ENCODE measurements around the gene KAT5.
"Not testable (repeated sequence)": the region's sequence is repeated elsewhere in the genome, so short reads cannot be mapped to it uniquely, and the experiment has no call there.

Gene KAT5

DNA sequence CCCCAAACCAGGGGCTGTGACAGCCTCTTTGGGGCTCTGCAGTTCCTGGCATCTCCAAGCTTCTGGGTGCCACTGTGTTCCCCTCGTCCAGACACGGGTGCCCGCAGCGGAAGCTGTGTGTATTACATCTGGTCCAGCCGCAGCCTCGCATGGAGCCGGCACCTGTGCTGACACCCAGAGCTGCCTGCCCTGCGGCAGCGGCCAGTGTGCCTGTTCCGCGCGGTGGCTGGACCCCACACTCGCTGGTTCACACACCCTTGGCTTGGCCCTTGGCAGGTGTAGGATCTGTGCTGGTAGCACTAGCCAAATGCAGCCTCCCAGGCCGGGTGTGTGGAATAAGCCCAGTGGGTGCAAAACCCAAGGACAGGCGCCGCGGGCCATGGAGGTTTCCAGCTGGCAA, 33.0 kb downstream of the KAT5 start:
- no peak for DNase-seq

DNA sequence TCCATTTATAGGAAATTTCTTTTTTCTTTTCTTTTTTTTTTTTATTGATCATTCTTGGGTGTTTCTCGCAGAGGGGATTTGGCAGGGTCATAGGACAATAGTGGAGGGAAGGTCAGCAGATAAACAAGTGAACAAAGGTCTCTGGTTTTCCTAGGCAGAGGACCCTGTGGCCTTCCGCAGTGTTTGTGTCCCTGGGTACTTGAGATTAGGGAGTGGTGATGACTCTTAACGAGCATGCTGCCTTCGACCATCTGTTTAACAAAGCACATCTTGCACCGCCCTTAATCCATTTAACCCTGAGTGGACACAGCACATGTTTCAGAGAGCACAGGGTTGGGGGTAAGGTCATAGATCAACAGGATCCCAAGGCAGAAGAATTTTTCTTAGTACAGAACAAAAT, 50.1 kb downstream of the KAT5 start:
- not testable (repeated sequence) for DNase-seq

DNA sequence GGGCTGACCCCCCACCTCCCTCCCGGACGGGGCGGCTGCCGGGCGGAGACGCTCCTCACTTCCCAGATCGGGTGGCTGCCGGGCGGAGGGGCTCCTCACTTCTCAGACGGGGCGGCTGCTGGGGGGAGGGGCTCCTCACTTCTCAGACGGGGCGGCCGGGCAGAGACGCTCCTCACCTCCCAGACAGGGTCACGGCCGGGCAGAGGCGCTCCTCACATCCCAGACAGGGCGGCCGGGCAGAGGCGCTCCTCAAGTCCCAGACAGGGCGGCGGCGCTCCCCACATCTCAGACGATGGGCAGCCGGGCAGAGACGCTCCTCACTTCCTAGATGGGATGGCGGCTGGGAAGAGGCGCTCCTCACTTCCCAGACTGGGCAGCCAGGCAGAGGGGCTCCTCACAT, 50.8 kb downstream of the KAT5 start:
- not testable (repeated sequence) for DNase-seq

DNA sequence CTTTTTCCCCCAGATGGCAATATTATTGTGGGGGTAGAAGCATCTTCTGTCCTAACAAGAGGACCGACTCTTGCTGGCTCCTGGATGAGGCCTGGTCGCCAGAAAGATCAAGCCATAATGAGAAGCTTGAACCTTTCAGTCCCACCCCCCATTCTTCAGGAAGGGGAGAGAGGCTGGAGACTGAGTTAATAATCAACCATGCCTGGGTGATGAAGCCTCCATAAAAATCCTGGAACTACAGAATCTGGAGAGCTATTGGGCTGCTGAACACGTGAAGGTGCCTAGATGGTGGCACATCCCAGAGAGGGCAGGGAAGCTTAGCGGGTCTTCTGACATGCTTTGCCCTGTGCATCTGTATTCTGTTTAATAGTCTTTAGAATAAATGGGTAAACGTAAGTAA, 52.4 kb downstream of the KAT5 start:
- no peak for DNase-seq

DNA sequence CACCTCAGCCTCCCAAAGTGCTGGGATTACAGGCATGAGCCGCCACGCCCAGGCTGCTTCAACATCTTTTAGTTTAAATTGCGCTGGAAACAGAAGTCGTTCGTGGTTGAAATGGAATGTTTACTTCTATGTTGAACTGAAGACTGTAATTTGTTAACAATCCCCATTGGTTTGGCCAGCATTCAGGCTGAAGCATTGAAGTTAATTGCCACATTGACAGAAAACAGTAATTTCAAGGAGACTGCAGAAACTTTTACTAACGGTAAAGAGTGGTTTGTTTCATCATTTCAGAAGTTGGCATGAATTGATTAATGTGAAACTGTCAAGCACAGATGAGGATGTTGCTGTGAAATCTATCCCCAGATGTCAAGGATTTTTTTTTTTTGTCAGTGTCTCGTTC, 54.5 kb downstream of the KAT5 start:
- DNase-seq: no peak

DNA sequence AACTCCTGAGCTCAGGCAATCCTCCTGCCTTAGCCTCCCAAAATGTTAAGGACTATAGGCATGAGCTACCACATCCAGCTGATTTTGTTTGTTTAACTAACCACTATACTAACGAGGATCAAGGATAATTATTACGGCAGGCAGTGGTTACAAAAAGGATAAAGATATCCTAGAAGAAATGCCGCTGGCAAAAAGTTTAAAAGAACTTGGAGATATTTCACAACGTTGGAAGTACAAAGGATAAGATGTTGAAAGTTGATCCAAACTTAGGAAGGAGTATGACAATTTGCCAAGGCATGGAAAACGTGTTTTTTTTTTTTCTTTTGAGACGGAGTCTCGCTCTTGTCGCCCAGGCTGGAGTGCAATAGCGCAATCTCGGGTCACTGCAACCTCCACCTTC, 55.4 kb downstream of the KAT5 start:
- DNase-seq: no peak

DNA sequence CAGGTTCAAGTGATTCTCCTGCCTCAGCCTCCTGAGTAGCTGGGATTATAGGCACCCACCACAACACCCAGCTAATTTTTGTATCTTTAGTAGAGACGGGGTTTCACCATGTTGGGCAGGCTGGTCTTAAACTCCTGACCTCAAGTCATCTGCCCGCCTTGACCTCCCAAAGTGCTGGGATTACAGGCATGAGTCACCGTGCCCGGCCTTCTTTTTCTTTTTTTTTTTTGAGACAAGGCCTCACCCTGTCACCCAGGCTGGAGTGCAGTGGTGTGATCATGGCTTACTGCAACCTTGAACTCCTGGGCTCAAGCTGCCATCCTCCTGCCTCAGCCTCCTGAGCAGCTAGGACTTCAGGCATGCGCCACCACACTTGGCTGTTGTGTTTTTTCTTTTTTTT, 55.8 kb downstream of the KAT5 start:
- DNase-seq: not testable (repeated sequence)

All from NCI-H1694 (cell line).